Measurements from ENCODE around the gene CSRNP3. TPM values are rescaled to one million over a fixed set of nuclear protein-coding genes. Genes with fewer than 3 reads are reported as not detected.
A peak's percentile ranks its signal among the peaks of the same experiment; 100 is the strongest.

CSRNP3 gene
- total and polyA plus RNA-seq, 10 donors: 0.30 to 7.4 (median 3.4) TPM

- Histone ChIP-seq H3K27me3 (replicated peaks in 1 of 7) (no peaks in the 10 kb centered on the region), H3K36me3 (peaks cover 0 to 6% (median 0%) of the 10 kb centered on the region in 6 donors), H3K4me1 (no peaks in the 10 kb centered on the region), H3K27ac (peak overlapping the region in 4 of 8 donors; percentile 58 to 75 (median 60)), H3K4me3 (no peak overlapping the region), H3K9me3 (no peaks in the 10 kb centered on the region)
- intact Hi-C loops (cut with DNase I; ENCODE audit: low total_unique reads): no loop called here
- no peak for TF ChIP-seq POLR2A (IDR thresholded peaks at IDR 0.05)
- no peak for TF ChIP-seq POLR2AphosphoS5 (IDR thresholded peaks at IDR 0.05)
- no peak for TF ChIP-seq CTCF (IDR thresholded peaks at IDR 0.05 in 8 of 11, conservative IDR thresholded peaks at IDR 0.05 in 3 of 11)
- 60 to 81% (median 77%) methylated on average over 1 of the region's 1 CpG for WGBS, 5 donors
- DNase-seq: no peak
Measured at GRCh38 chr2:165682546-165682945, 213.0 kb downstream of the CSRNP3 start.

GRCh38 chr2:165686800-165687199, 217.3 kb downstream of the CSRNP3 start:
- Histone ChIP-seq H3K27ac (peak overlapping the region in 3 of 8 donors; percentile 7 to 43 (median 18)), H3K27me3 (replicated peaks in 1 of 7) (no peaks in the 10 kb centered on the region), H3K9me3 (no peaks in the 10 kb centered on the region), H3K4me3 (no peak overlapping the region), H3K4me1 (no peaks in the 10 kb centered on the region), H3K36me3 (no peaks in the 10 kb centered on the region)
- intact Hi-C loops (cut with DNase I; ENCODE audit: low total_unique reads): no loop called here
- no peak for TF ChIP-seq POLR2A (IDR thresholded peaks at IDR 0.05)
- no peak for TF ChIP-seq POLR2AphosphoS5 (IDR thresholded peaks at IDR 0.05)
- TF ChIP-seq CTCF (IDR thresholded peaks at IDR 0.05 in 8 of 11, conservative IDR thresholded peaks at IDR 0.05 in 3 of 11): no peak
- WGBS, 5 donors: 82 to 96% (median 87%) methylated on average over 2 of the region's 2 CpGs
- no peak for DNase-seq

DNA sequence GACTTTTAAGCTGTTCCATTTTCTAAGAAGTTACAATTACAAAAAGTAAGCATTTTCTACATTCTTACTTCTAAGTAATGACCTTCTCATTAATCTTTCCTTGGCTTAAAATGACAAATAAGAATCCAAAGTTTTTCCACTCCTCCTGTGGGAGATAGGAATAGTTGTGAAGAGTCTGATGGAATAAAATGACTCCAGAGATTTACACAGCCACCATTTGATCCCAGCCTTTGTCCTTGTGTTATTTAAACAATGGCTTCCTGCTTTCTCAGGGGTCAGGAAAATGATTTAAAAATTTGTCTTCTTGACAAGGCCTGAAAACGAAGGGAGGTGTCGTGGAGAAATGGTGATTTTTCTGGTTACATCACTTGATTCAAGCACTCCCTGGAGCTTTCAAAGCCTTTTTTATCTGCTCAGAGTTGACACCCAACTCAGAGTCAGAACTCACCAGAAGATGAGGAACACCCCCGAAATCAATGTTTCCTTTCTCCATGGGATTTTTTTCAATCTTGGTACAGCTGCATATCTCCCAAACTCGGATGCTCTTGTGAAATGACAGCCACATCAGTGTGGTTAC, 218.0 kb downstream of the CSRNP3 start:
- intact Hi-C loops (cut with DNase I; ENCODE audit: low total_unique reads): no loop called here
- H3K4me3 ChIP-seq: no peak overlapping the region
- peak overlapping the region in 3 of 8 donors; percentile 18 to 43 (median 32) for H3K27ac ChIP-seq
- H3K36me3 ChIP-seq: no peaks in the 10 kb centered on the region
- no peaks in the 10 kb centered on the region for H3K27me3 ChIP-seq (replicated peaks in 1 of 7)
- TF ChIP-seq POLR2AphosphoS5 (IDR thresholded peaks at IDR 0.05): no peak
- no peak for TF ChIP-seq POLR2A (IDR thresholded peaks at IDR 0.05)
- TF ChIP-seq CTCF (IDR thresholded peaks at IDR 0.05 in 8 of 11, conservative IDR thresholded peaks at IDR 0.05 in 3 of 11): no peak
- no peaks in the 10 kb centered on the region for H3K9me3 ChIP-seq
- no peaks in the 10 kb centered on the region for H3K4me1 ChIP-seq
- WGBS, 5 donors: 39 to 63% (median 57%) methylated on average over 4 of the region's 4 CpGs
- no peak for DNase-seq

- no peak for DNase-seq
- H3K9me3 ChIP-seq: no peaks in the 10 kb centered on the region
- no peaks in the 10 kb centered on the region for H3K36me3 ChIP-seq
- intact Hi-C loops (cut with DNase I; ENCODE audit: low total_unique reads): loop anchor here (10.0 kb wide), 1 partner anchor 287 kb away; no protein-coding TSS in a partner anchor
- no peak overlapping the region for H3K27ac ChIP-seq
- 88 to 95% (median 92%) methylated on average over 7 of the region's 7 CpGs for WGBS, 5 donors
- no peaks in the 10 kb centered on the region for H3K27me3 ChIP-seq (replicated peaks in 1 of 7)
- TF ChIP-seq POLR2AphosphoS5 (IDR thresholded peaks at IDR 0.05): no peak
- no peak for TF ChIP-seq CTCF (IDR thresholded peaks at IDR 0.05 in 8 of 11, conservative IDR thresholded peaks at IDR 0.05 in 3 of 11)
- TF ChIP-seq POLR2A (IDR thresholded peaks at IDR 0.05): no peak
- H3K4me1 ChIP-seq: no peaks in the 10 kb centered on the region
- H3K4me3 ChIP-seq: no peak overlapping the region
Measured at GRCh38 chr2:165691615-165692014, 222.1 kb downstream of the CSRNP3 start.

Data from spleen (tissue), 11 donors.